K562 (cell line): ENCODE data around the gene CHSY1. TPM values are rescaled to one million over a fixed set of nuclear protein-coding genes. Genes with fewer than 3 reads are reported as not detected.
A peak's percentile ranks its signal among the peaks of the same experiment; 100 is the strongest.

ENCODE experiments used
- ATAC-seq: fragments of 200-7000 bp; cut with Tn5 transposase; 3 replicates; pipeline ENCODE4 v1.9.1; 2020; ENCODE audit warnings: moderate library complexity
- BruUV-seq: library from RNA; stranded (reverse); fragments of 400-500 nt; replicated peaks from 2 replicates; lab custom pipeline; 2021; lab: Mats Ljungman, UMichigan
- CTCF ChIA-PET: fragments of 300-600 bp; formaldehyde crosslinking; extraction: SDS; loops from one replicate; lab custom pipeline; 2021; ENCODE audit warnings: low intra/inter-chr PET ratio; lab: Yijun Ruan, JAX
- POLR2A ChIA-PET: fragments of 300-600, 350-650 bp; sonication (Branson Sonifier 250); formaldehyde crosslinking; extraction: SDS; loops from one replicate; lab custom pipeline; 2021; ENCODE audit warnings: antibody characterized with exemption, inconsistent platforms; lab: Yijun Ruan, JAX
- DNase-seq, 4 experiments: peaks; one replicate each; pipeline versions ENCODE4 v3.0.0 to v3.0.0-alpha.2; 2011 to 2018; ENCODE audit warnings: low spot score in 3 of 4, mixed read lengths in 3 of 4; ENCODE audit errors: extremely low read depth in 1 of 4
- FAIRE-seq: peaks from 2 replicates; lab custom pipeline; 2011; peaks lifted over from hg19 to GRCh38; lab: Jason Lieb, UNC
- H2AFZ ChIP-seq: 2 replicates; pipeline ENCODE4 v1.6.0; 2011; ENCODE audit warnings: low read depth, low read length, control low read depth, inconsistent platforms
- H3K27ac ChIP-seq: fragments of 200-600 bp; 3 replicates; pipeline ENCODE4 v1.8.0; 2011; ENCODE audit warnings: low read depth, mild to moderate bottlenecking, control low read depth, inconsistent platforms, low read length, moderate library complexity, mixed read lengths; ENCODE audit errors: extremely low read depth
- H3K27me3 ChIP-seq, 2 experiments: fragments of 300-600 bp in 1 of 2; 2 replicates in 1 of 2; 3 replicates in 1 of 2; pipeline versions ENCODE4 v1.6.0 to v1.8.0; 2011; ENCODE audit warnings: inconsistent platforms in 2 of 2, low read length in 2 of 2, mild to moderate bottlenecking in 1 of 2, mixed read lengths in 1 of 2, moderate library complexity in 1 of 2; ENCODE audit not compliant: control insufficient read depth in 2 of 2, insufficient read depth in 2 of 2
- H3K36me3 ChIP-seq: fragments of 300-600 bp; 3 replicates; pipeline ENCODE4 v1.8.0; 2011; ENCODE audit warnings: mild to moderate bottlenecking, low read length, inconsistent platforms; ENCODE audit not compliant: control insufficient read depth, insufficient read depth
- H3K4me1 ChIP-seq, 2 experiments: fragments of 200-600 bp in 1 of 2; replicated peaks in 1 of 2; 2 replicates in 1 of 2; 3 replicates in 1 of 2; pipeline versions ENCODE4 v1.5.1 to v1.8.0; 2011; ENCODE audit warnings: inconsistent platforms in 2 of 2, low read length in 2 of 2, mild to moderate bottlenecking in 1 of 2, mixed read lengths in 1 of 2, moderate library complexity in 1 of 2; ENCODE audit not compliant: control insufficient read depth in 2 of 2, insufficient read depth in 2 of 2
- H3K4me2 ChIP-seq: 2 replicates; pipeline ENCODE4 v1.6.1; 2011; ENCODE audit warnings: low read length, control low read depth, inconsistent platforms, mixed read lengths; ENCODE audit not compliant: insufficient read depth
- H3K4me3 ChIP-seq: fragments of 200-600 bp; sonication (generic), shearing (Covaris generic); 2 replicates; pipeline ENCODE4 v1.5.1; 2016; ENCODE audit warnings: control low read depth, inconsistent platforms
- H3K79me2 ChIP-seq: fragments of 200-600 bp; 3 replicates; pipeline ENCODE4 v1.8.0; 2011; ENCODE audit warnings: low read length, inconsistent platforms; ENCODE audit not compliant: control insufficient read depth, insufficient read depth
- H3K9ac ChIP-seq, 2 experiments: 2 replicates each; pipeline versions ENCODE4 v1.6.0 to v1.6.1; 2011; ENCODE audit warnings: low read depth in 2 of 2, low read length in 2 of 2, control low read depth in 1 of 2, inconsistent platforms in 1 of 2, mild to moderate bottlenecking in 1 of 2, mixed read lengths in 1 of 2; ENCODE audit not compliant: insufficient read depth in 1 of 2
- H3K9me1 ChIP-seq: one replicate; pipeline ENCODE4 v1.6.0; 2011; ENCODE audit warnings: inconsistent platforms, mild to moderate bottlenecking, low read length, moderate library complexity; ENCODE audit not compliant: control insufficient read depth, insufficient read depth
- H3K9me3 ChIP-seq: replicated peaks from 2 replicates; pipeline ENCODE4 v1.5.1; 2011; ENCODE audit warnings: low read depth, low read length, inconsistent platforms; ENCODE audit not compliant: control insufficient read depth, insufficient read depth
- H4K20me1 ChIP-seq: replicated peaks from 2 replicates; pipeline ENCODE4 v1.6.1; 2011; ENCODE audit warnings: low read length, inconsistent platforms, mixed read lengths; ENCODE audit not compliant: control insufficient read depth, insufficient read depth
- ESRRA ChIP-seq: fragments of 450-650 bp; IDR thresholded peaks from 2 replicates; pipeline ENCODE4 v1.6.1; 2014; ENCODE audit warnings: low read depth, mild to moderate bottlenecking, moderate library complexity, borderline replicate concordance
- ETV5 ChIP-seq: sonication (generic); formaldehyde crosslinking; IDR thresholded peaks from 2 replicates; pipeline ENCODE4 v1.4.0; 2020; ENCODE audit warnings: low read depth, mild to moderate bottlenecking, missing genetic modification reagents
- L3MBTL2 ChIP-seq: fragments of 450-650 bp; IDR thresholded peaks from 2 replicates; pipeline ENCODE4 v1.6.1; 2016; ENCODE audit warnings: mild to moderate bottlenecking, moderate library complexity
- SRF ChIP-seq, 2 experiments: fragments of 250-450, 450-650 bp in 1 of 2; sonication (Bioruptor Pico) in 1 of 2; sonication (generic) in 1 of 2; formaldehyde crosslinking; IDR thresholded peaks; 2 replicates each; pipeline versions ENCODE4 v1.5.0 to v1.5.1; 2020 to 2022; ENCODE audit warnings: mild to moderate bottlenecking in 1 of 2, missing genetic modification reagents in 1 of 2
- ZNF444 ChIP-seq: fragments of 250-450 bp; sonication (Bioruptor Pico); IDR thresholded peaks from 2 replicates; pipeline ENCODE4 v1.4.0; 2020; ENCODE audit warnings: mild to moderate bottlenecking, moderate library complexity
- ZNF445 ChIP-seq: fragments of 250-450 bp; sonication (Bioruptor Pico); IDR thresholded peaks from 2 replicates; pipeline ENCODE4 v1.4.0; 2020; ENCODE audit warnings: low read depth, mild to moderate bottlenecking, moderate library complexity
- WGBS: fragments of 100-300 bp; shearing (Covaris generic); methylation state at CpG from one replicate; pipeline ENCODE4 v1.1.6; 2016; ENCODE audit warnings: low coverage, mixed read lengths; ENCODE audit not compliant: insufficient coverage; ENCODE audit errors: missing lambda C conversion rate; 5-methylcytosine and 5-hydroxymethylcytosine counted together
- in situ Hi-C: fragments of 300-500 bp; cut with MboI; formaldehyde crosslinking; loops from 4 replicates; pipeline ENCODE4 v1.15.0; 2018; ENCODE audit warnings: inconsistent platforms, mixed read lengths
- intact Hi-C: fragments of 100-400 bp; cut with micrococcal nuclease; formaldehyde crosslinking; loops from 2 replicates; pipeline ENCODE4 v1.14.2; 2022
- polyA plus RNA-seq, 8 experiments: library from polyadenylated mRNA; depleted of rRNA in 4 of 8; stranded (reverse) in 5 of 8; unstranded in 3 of 8; fragments of >200 nt; fragmentation: Nextera tagmentation in 2 of 8; fragmentation: Illumina TruSeq in 1 of 8; extraction: Ambion mirVana in 2 of 8; extraction: Trizol in 1 of 8; gene quantifications; 2 replicates each; pipeline versions ENCODE4 v1.2.1 to v1.2.3, GENCODE V29; 2011 to 2014; ENCODE audit warnings: inconsistent platforms in 1 of 8, missing spikeins in 1 of 8
- total RNA-seq, 7 experiments: library from RNA; depleted of rRNA in 6 of 7; stranded (reverse); fragments of >200 nt in 6 of 7; fragmentation: Illumina TruSeq in 2 of 7; extraction: Trizol in 2 of 7; gene quantifications; 2 replicates each; pipeline versions ENCODE4 v1.2.1 to v1.2.3, GENCODE V29; 2011 to 2021; ENCODE audit warnings: low replicate concordance in 1 of 7

Gene CHSY1
- total and polyA plus RNA-seq, 9 of the 15 experiments (the other 6 are each of a cell fraction or from before 2014, with no cell fraction given) = 7.0 to 16.4 (median 13.4) TPM

DNA sequence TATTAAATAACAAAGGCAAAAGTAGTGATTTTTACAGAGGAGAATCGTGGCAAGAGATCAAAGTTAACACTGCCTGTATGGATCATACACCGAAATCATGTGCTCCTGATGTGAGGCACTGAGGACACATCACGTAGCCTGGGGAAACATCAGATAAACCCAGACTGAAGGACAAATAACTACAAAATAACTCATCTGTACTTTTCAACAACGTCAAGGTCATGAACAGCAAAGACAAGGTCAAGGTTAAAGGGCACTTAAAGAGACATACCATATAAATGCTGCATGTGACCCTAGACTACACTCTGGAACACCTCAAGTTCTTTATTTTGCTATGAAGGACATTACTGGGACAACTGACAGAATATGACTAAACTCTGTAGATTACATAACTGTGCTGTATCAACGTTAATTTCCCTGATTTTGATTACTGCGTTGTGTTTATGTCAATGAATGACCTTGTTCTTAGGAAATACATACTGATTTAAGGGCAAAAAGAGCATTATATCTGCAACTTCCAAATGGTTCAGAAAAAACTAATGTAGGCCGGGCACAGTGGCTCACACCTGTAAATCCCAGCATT lies 48.1 kb downstream of the CHSY1 start:
- no peak for DNase-seq
- Histone ChIP-seq H4K20me1 (peaks cover 13% of the 10 kb centered on the region; the same call in 1 of the 2 replicates), H3K27me3 (no peaks in the 10 kb centered on the region), H3K4me3 (no peak overlapping the region), H3K27ac (no peak overlapping the region), H3K9me3 (no peaks in the 10 kb centered on the region), H3K79me2 (peaks cover 45% of the 10 kb centered on the region), H2AFZ (no peak overlapping the region), H3K4me2 (no peak overlapping the region), H3K36me3 (no peaks in the 10 kb centered on the region), H3K9me1 (no peaks in the 10 kb centered on the region), H3K9ac (no peak overlapping the region), H3K4me1 (no peaks in the 10 kb centered on the region; a peak in 3 of 5 replicates)
- WGBS = 56% methylated on average over 7 of the region's 7 CpGs
- ChIA-PET POLR2A (no interaction called here), CTCF (no interaction called here)
- intact Hi-C loops = no loop called here
- TF ChIP-seq ZNF444 (CRISPR knock-in tag) = no peak
- peak; percentile 80 for TF ChIP-seq ESRRA
- FAIRE-seq = peak; percentile 62
- BruUV-seq = no TSS peak
- in situ Hi-C loops = no loop called here
- no peak for ATAC-seq

GRCh38 chr15:101203029-101203573 lies 48.7 kb downstream of the CHSY1 start:
- 44% methylated on average over 4 of the region's 4 CpGs for WGBS
- TF ChIP-seq SRF (CRISPR knock-in tag; IDR thresholded peaks at IDR 0.05) (no peak), ZNF445 (CRISPR knock-in tag) (no peak), L3MBTL2 (no peak), ETV5 (no peak)

More at GRCh38 chr15:101203029-101203573, 48.7 kb downstream of the CHSY1 start:
- peaks cover 17% of the 10 kb centered on the region; the same call in 1 of the 2 replicates for H4K20me1 ChIP-seq
- H3K27ac ChIP-seq = no peak overlapping the region
- no peak overlapping the region for H3K9ac ChIP-seq
- CTCF ChIA-PET = no interaction called here
- H3K4me3 ChIP-seq = no peak overlapping the region
- in situ Hi-C loops (no loop called here), intact Hi-C loops (no loop called here)
- no peaks in the 10 kb centered on the region; a peak in 3 of 5 replicates for H3K4me1 ChIP-seq
- ATAC-seq = no peak
- POLR2A ChIA-PET = no interaction called here
- H3K4me2 ChIP-seq = no peak overlapping the region
- H3K9me1 ChIP-seq = no peaks in the 10 kb centered on the region
- H2AFZ ChIP-seq = no peak overlapping the region
- FAIRE-seq = no peak
- H3K27me3 ChIP-seq = no peaks in the 10 kb centered on the region
- no TSS peak for BruUV-seq
- no peak for DNase-seq
- peaks cover 50% of the 10 kb centered on the region for H3K79me2 ChIP-seq
- H3K36me3 ChIP-seq = no peaks in the 10 kb centered on the region
- H3K9me3 ChIP-seq = no peaks in the 10 kb centered on the region
